GM13977 (cell line): ENCODE data around the gene LRRC23.

Experiments used
- DNase-seq: peaks from one replicate; pipeline ENCODE4 v3.0.0; 2012; ENCODE audit warnings: low spot score
- in situ Hi-C: fragments of 300-500 bp; cut with MboI; formaldehyde crosslinking; loops from one replicate; pipeline ENCODE4 v1.12.0; 2022; ENCODE audit warnings: low sequenced_read_pairs, low pct_unique_long_range_greater_than_20kb, mixed read lengths, inconsistent platforms; ENCODE audit not compliant: unreplicated experiment
- TF ChIP-seq, protein P1 (sequence below): IDR thresholded peaks from 2 replicates; pipeline ENCODE4 v1.5.1; 2012; ENCODE audit warnings: mild to moderate bottlenecking, control low read depth; ENCODE audit not compliant: insufficient read depth; ENCODE audit errors: extremely low read depth, missing control alignments

LRRC23 gene

GRCh38 chr12:6962285-6963015 is 57.8 kb downstream of the LRRC23 start:
- DNase-seq, result no peak
- in situ Hi-C loops, result no loop called here
- TF ChIP-seq, protein P1, sequence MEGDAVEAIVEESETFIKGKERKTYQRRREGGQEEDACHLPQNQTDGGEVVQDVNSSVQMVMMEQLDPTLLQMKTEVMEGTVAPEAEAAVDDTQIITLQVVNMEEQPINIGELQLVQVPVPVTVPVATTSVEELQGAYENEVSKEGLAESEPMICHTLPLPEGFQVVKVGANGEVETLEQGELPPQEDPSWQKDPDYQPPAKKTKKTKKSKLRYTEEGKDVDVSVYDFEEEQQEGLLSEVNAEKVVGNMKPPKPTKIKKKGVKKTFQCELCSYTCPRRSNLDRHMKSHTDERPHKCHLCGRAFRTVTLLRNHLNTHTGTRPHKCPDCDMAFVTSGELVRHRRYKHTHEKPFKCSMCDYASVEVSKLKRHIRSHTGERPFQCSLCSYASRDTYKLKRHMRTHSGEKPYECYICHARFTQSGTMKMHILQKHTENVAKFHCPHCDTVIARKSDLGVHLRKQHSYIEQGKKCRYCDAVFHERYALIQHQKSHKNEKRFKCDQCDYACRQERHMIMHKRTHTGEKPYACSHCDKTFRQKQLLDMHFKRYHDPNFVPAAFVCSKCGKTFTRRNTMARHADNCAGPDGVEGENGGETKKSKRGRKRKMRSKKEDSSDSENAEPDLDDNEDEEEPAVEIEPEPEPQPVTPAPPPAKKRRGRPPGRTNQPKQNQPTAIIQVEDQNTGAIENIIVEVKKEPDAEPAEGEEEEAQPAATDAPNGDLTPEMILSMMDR, result no peak

GRCh38 chr12:6963016-6963731 is 58.6 kb downstream of the LRRC23 start:
- DNase-seq, result no peak
- TF ChIP-seq, protein P1, result no peak
- in situ Hi-C loops, result no loop called here
